Left ventricle myocardium inferior (tissue), 1 donor: ENCODE data around the gene STK17A. TPM values are rescaled to one million over a fixed set of nuclear protein-coding genes. Genes with fewer than 3 reads are reported as not detected.
"Not testable (repeated sequence)": the region's sequence is repeated elsewhere in the genome, so short reads cannot be mapped to it uniquely, and the experiment has no call there.

Source experiments
- DNase-seq: peaks from one replicate; pipeline ENCODE4 v3.0.0-alpha.2; 2020
- H3K27ac ChIP-seq: fragments of 200-600 bp; replicated peaks from 2 replicates; pipeline ENCODE4 v1.8.0; 2021
- H3K27me3 ChIP-seq: fragments of 200-600 bp; 2 replicates; pipeline ENCODE4 v1.8.0; 2021; ENCODE audit warnings: low read depth
- H3K36me3 ChIP-seq: fragments of 200-600 bp; 2 replicates; pipeline ENCODE4 v1.8.0; 2021
- H3K4me1 ChIP-seq: fragments of 200-600 bp; 2 replicates; pipeline ENCODE4 v1.8.0; 2021
- H3K4me3 ChIP-seq: fragments of 200-600 bp; 2 replicates; pipeline ENCODE4 v1.8.0; 2021; ENCODE audit warnings: mild to moderate bottlenecking, moderate library complexity
- H3K9me3 ChIP-seq: fragments of 200-600 bp; replicated peaks from 2 replicates; pipeline ENCODE4 v1.8.0; 2021
- CTCF ChIP-seq: fragments of 200-600 bp; IDR thresholded peaks from 2 replicates; pipeline ENCODE4 v1.8.0; 2021; ENCODE audit warnings: antibody characterized with exemption, mild to moderate bottlenecking, borderline replicate concordance
- intact Hi-C: fragments of 100-400 bp; cut with micrococcal nuclease; formaldehyde crosslinking; loops from one replicate; pipeline ENCODE4 v1.11.0; 2022
- total RNA-seq: library from RNA; stranded (reverse); fragmentation: NEBNext Ultra II Directional; extraction: Animal tissue kit (Norgen Biotek cat#: 25700); gene quantifications from one replicate; pipeline ENCODE4 v1.2.1, GENCODE V29; 2021
- donor health status: DM: no; HTN: yes; CAD: no; lungs with severe emphysema.

Gene STK17A
- total RNA-seq, 1 donor from 2014 or later: 32.3 TPM

GRCh38 chr7:43624156-43624555 lies 41.2 kb downstream of the STK17A start:
- no peak for DNase-seq
- no peak for TF ChIP-seq CTCF
- H3K27me3 ChIP-seq: no peaks in the 10 kb centered on the region
- H3K27ac ChIP-seq: no peak overlapping the region
- peaks cover 43% of the 10 kb centered on the region for H3K36me3 ChIP-seq
- no peaks in the 10 kb centered on the region for H3K9me3 ChIP-seq
- H3K4me1 ChIP-seq: peaks cover 30% of the 10 kb centered on the region
- intact Hi-C loops: no loop called here
- no peak overlapping the region for H3K4me3 ChIP-seq

GRCh38 chr7:43625453-43625852 lies 42.5 kb downstream of the STK17A start:
- no peak for DNase-seq
- peaks cover 30% of the 10 kb centered on the region for H3K4me1 ChIP-seq
- intact Hi-C loops: no loop called here
- H3K27me3 ChIP-seq: no peaks in the 10 kb centered on the region
- H3K9me3 ChIP-seq: no peaks in the 10 kb centered on the region
- H3K27ac ChIP-seq: peak overlapping the region; percentile 27
- H3K36me3 ChIP-seq: peaks cover 35% of the 10 kb centered on the region
- H3K4me3 ChIP-seq: no peak overlapping the region
- no peak for TF ChIP-seq CTCF

- peaks cover 30% of the 10 kb centered on the region for H3K4me1 ChIP-seq
- H3K27me3 ChIP-seq: no peaks in the 10 kb centered on the region
- no peak for DNase-seq
- intact Hi-C loops: no loop called here
- no peak for TF ChIP-seq CTCF
- no peak overlapping the region for H3K4me3 ChIP-seq
- peaks cover 39% of the 10 kb centered on the region for H3K36me3 ChIP-seq
- H3K27ac ChIP-seq: peak overlapping the region; percentile 27
- no peaks in the 10 kb centered on the region for H3K9me3 ChIP-seq
Measured at GRCh38 chr7:43625980-43626379, 43.1 kb downstream of the STK17A start.

- TF ChIP-seq CTCF: no peak
- Histone ChIP-seq H3K27me3 (no peaks in the 10 kb centered on the region), H3K36me3 (peaks cover 39% of the 10 kb centered on the region), H3K4me1 (peaks cover 30% of the 10 kb centered on the region), H3K9me3 (no peaks in the 10 kb centered on the region), H3K4me3 (no peak overlapping the region), H3K27ac (peak overlapping the region; percentile 27)
- intact Hi-C loops: no loop called here
- DNase-seq: no peak
Measured at GRCh38 chr7:43626695-43627094, 43.8 kb downstream of the STK17A start.

- intact Hi-C loops, DNase-seq, H3K9me3 ChIP-seq, H3K4me3 ChIP-seq, H3K27me3 ChIP-seq, H3K27ac ChIP-seq: not testable (repeated sequence)
- Histone ChIP-seq H3K4me1 (peaks cover 30% of the 10 kb centered on the region), H3K36me3 (peaks cover 49% of the 10 kb centered on the region)
Measured at GRCh38 chr7:43627798-43628197, 44.9 kb downstream of the STK17A start.

- Histone ChIP-seq H3K9me3 (no peaks in the 10 kb centered on the region), H3K36me3 (peaks cover 53% of the 10 kb centered on the region), H3K4me3 (no peak overlapping the region), H3K27me3 (no peaks in the 10 kb centered on the region), H3K27ac (no peak overlapping the region), H3K4me1 (peaks cover 30% of the 10 kb centered on the region)
- intact Hi-C loops: no loop called here
- TF ChIP-seq CTCF: no peak
- DNase-seq: no peak
Measured at GRCh38 chr7:43628431-43628830, 45.5 kb downstream of the STK17A start.
